T-helper 2 cell (primary cell): ENCODE data around the gene EFHD1.

Experiments used
- DNase-seq, 5 experiments: peaks; one replicate each; pipeline versions ENCODE4 v3.0.0 to v3.0.0-alpha.2; 2012 to 2022
- total RNA-seq, 2 donors: gene quantifications; one replicate each; lab custom pipeline; 2026; lab: John Stamatoyannopoulos, UW

Gene EFHD1, protein sequence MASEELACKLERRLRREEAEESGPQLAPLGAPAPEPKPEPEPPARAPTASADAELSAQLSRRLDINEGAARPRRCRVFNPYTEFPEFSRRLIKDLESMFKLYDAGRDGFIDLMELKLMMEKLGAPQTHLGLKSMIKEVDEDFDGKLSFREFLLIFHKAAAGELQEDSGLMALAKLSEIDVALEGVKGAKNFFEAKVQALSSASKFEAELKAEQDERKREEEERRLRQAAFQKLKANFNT
- 0.62 to 1.1 reads per million in 2 donors for total RNA-seq

DNA sequence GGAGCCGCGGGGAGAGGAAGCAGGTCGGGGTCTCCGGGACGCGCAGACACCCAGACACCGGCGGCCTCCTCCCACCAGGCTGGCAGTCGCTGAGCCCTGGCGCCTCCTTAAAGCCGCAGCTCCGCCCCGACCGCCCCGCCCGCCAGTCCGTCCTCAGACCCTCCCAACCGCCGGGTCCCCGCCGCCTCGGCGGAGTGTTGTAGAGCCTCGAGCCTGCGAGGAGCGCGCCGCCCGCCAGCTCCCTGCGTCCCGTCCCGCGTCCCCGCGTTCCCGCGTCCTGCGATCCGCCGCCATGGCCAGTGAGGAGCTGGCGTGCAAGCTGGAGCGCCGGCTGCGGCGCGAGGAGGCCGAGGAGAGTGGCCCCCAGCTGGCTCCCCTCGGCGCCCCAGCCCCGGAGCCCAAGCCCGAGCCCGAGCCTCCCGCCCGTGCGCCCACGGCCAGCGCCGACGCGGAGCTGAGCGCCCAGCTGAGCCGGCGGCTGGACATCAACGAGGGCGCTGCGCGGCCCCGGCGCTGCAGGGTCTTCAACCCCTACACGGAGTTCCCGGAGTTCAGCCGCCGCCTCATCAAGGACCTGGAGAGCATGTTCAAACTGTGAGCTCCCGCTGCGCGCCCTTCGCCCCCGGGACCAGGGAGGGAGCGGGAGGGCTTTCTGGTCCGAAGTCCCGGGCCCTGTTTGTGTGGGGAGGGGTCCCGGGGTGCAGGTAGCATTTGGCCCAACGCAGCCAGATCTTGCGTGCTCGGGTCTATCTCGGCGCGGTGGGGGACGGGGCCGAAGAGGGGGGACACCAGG, at the start of gene EFHD1:
TSS of gene EFHD1 (plus strand) at position 192 of the 793 bp plus-strand sequence. CDS start at position 293, 101 bp downstream.
- peak in 4 of 5 experiments; percentile 15 to 63 (median 27) for DNase-seq

DNA sequence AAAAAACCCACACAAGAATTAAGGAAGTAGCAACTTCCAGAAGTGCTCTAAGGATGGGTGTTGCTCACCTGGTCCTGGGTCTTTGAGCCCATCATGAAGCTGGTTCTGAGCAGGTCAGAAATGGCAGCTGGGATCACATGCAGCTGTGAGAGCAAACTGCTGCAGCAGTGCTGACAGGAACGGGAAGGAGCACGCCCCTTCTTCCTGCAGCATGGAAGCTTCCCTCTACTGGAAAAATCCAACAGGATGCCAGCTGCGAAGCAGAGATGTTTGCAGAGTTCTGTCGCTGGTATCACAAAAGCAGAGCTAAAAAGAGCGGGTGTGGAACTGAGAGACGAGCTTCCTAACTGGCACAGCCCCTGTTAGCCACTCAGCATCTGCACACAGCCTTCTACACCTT, 49.2 kb upstream of the EFHD1 start:
- DNase-seq, result no peak

DNA sequence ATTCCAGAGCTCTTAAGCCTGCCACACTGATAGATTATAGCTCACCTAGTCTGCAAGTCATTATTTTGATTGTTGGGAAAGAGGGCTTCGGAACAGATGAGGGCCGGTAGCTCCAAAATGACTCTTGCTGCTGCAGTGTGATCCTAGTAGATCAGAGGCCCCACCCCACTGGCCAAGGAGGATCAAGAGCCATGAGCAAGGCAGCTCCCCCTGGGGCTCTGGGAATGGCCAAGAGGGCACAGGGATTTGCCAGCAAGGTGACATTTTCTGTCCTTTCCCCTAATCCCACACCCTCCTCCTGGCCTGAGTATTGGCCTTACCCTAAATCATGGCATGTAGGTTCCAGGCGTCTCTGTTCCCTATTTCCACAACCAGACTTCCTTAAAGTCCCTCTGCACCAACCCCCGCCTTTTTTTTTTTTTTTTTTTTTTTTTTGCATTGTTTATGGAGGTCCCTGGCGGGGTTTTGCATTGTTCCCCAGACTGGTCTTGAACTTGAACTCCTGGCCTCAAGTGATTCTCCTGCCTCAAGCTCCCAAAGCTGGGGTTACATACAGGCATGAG, 46.4 kb upstream of the EFHD1 start:
- DNase-seq, result no peak

DNA sequence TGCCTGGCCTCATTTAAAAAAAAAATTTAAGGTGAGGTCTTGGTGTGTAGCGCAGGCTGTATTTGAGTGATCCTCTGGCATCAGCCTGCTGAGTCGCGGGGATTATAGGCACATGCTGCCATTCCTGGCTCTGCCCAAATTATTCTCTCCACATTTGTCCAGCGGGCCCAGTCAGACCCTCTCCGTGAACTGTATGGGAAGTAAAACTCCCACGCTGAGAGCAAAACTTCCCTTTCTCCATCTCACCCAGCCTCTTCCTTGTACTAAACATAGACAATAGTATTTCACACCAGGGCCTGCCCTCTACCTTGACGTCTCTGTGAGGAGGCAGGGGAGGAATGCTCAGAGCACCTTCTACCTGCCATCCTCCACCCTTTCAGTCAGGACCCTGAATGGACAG, 45.9 kb upstream of the EFHD1 start:
- DNase-seq, result no peak

DNA sequence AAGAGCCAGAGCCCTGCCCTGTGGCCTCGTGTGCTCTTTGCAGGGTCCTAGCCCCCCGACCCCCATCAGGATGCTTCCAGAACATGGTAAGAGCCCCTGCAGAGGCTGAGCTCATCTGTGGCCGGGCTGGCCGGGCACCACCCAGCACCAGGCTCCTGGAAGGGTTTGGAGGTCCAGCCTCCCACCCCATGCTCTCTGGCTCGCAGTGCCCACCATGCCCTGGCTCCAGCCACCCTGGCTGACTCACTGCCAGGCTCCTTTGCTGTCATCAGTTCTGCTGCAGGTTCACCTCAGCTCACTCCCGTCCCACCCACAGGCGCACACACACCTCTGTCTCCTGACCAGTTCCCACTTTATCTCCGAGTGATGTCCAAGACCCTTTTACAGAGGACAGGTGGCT, 45.4 kb upstream of the EFHD1 start:
- DNase-seq, result no peak

DNA sequence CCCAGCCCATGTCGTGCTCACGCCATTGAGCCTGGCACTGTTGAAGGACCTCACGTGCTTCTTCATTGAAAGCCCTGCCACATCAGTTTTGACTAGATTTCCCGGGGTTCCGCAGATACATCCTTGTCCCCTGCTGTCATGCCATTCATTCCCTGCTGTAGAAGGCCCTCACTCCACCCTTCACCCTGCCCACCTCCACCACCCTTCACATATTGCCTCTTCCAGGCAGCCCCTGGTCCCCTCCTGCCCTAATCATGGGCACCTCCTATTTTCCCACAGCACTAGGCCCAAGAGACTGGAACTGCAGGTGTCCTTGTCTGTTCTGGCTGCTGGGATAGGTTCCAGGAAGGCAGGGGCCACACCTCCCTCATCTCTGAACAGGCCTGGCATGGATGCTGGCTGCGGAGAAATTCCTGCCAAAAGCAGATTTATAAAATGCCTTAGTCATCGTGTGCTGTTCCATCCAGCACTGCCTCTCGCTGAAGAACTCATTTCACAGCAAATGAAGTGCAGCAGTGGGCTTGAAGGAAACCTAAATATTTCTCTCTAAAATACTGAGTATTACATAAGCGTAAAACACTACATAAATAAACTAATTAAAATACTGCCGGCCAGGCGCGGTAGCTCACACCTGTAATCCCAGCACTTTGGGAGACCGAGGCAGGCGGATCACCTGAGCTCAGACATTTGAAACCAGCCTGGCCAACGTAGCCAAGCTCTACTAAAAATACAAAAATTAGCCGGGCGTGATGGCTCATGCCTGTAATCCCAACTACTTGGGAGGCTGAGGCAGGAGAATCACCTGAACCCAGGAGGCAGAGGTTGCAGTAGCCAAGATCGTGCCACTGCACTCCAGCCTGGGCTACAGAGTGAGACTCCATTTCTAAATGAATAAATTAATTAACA, 44.5 kb upstream of the EFHD1 start:
- no peak for DNase-seq

DNA sequence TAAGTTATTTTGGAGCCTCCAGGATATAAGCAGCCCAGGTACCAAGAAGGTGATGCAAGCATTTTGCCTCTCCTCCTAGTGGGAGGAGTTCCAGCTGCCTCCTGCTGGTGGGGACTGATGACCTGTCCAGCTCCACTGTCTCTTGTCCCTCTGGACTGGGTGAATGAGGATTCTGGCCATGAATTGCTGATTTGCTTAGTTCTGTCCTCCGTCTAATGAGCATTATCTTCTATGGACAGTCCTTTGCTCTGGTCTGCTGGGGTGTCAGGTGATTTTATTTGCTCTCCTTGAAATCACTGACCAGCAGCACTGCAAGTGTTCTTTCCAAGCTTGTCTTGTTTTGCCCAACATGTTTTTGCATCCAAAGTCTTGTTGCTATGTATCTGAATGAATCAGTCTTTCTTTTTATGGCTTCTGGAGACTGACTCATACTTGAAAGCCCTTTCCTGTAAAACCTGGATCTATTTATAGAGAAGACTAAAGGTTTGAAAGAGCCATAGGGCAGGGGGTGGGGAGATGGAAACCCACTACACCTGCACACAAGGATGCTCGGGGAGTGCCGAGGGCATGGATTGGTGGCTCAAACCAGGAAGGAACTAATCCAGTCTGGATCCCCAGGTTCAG, 40.5 kb upstream of the EFHD1 start:
- DNase-seq, result no peak

DNA sequence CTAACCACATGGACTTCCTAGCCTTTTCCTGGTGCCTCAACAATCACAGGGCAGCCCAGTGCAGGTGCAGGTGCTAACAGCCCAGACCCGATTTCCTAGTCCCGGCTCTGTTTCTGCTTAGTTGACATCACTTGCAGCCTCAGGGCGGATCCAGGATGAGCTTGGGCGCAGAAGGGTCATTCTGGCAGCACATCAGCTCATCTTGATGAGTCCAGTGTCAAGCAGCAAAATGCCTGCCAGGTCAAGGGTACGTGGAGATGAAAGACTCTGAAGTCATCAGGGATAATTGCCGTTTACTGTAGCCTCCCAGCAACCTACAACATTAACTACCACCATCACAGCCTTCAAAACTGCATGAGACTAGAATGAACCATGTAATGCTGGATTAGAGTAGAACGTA, 39.4 kb upstream of the EFHD1 start:
- no peak for DNase-seq

DNA sequence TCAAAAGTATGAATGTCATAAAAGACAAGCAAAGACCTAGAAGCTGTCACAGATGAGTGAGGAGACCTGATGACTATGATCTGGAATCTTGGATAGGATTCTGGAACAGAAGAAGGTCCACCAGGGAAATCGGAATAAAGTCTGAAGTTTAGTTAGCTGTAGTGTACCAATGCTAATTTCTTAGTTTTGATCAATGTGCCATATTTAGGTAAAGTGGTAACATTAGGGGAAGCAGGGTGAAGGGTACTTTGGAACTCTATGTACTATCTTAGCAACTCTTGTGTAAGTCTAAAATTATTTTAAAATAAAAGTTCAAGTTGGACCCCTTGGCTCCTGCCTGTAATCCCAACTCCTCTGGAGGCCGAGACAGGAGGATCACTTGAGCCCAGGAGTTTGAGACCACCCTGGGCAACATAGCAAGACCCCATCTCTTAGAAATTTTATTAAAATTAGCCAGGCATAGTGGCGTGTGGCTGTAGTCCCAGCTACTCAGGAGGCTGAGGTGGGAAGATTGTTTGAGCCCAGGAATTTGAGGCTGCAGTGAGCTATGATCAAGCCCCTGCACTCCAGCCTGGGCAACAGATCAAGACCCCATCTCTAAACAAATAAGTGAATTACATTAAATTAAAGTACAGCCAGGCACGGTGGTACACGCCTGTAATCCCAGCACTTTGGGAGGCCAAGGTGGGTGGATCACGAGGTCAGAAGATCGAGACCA, 35.9 kb upstream of the EFHD1 start:
- DNase-seq, result no peak

DNA sequence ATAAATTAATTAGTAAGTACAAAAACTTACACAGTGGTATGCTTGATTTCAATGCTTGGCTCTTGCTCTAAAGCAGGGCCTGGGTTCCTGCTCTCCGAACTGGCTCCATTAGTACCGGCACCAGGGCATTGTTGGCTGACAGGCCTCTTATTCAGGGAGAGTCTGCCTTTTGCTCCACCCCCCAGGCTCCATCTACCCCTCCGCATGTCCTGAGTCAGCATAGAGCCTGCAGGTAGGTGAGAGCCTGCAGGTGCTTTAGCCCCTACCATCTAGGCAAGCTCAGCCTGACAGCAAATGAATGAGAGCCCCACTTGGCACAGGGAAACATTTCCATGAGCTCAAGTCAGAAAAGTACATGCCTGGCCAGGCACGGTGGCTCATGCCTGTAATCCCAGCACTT, 35.1 kb upstream of the EFHD1 start:
- no peak for DNase-seq

DNA sequence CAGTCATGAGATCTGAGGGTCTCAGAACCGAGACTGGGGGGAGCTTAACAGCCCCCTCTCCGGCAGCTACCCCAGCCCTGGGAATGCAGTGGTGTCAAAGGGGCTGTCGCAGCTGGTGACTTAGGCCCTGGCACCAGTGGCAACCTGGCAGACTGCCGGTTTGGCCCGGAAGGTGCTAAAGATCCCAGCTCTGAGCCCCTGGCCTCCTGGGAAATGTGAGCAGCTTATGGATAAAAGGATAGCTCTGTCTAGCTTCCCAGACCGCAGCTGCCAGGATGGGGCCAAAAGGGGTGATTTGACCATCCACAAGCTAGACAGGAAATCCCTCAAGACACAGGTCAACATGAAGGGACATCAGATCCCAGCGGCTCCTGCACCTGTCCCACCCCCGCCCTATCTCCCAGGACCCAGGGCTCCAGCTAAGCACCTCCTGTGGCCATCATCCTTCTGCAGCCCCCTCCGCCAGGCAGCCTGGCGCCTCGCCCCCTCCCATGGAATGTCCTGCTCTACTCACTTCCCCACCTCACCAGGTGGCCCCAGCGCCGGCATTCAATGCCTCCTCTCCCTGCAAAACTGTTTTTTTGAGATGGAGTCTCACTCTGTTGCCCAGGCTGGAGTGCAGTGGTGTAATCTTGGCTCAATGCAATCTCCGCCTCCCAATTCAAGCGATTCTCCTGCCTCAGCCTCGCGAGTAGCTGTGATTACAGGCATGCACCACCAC, 33.2 kb upstream of the EFHD1 start:
- DNase-seq, result no peak

DNA sequence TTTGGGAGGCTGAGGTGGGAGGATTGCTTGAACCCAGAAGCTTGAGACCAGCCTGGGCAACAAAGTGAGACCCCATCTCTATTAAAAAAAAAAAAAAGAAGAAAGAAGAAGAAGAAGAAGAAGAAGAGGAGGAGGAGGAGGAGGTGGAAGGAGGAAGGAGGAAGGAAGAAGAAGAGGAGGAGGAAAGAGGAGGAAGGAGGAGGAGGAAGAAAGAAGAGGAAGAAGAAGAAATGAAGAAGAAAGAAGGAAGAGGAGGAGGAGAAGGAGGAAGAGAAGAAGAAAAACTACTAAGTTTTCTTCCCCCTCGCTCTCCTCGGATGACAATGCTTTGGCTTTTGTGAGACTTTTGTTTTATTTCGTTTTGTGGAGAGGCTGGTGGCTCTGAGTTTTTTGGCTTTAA, 30.1 kb upstream of the EFHD1 start:
- no peak for DNase-seq

DNA sequence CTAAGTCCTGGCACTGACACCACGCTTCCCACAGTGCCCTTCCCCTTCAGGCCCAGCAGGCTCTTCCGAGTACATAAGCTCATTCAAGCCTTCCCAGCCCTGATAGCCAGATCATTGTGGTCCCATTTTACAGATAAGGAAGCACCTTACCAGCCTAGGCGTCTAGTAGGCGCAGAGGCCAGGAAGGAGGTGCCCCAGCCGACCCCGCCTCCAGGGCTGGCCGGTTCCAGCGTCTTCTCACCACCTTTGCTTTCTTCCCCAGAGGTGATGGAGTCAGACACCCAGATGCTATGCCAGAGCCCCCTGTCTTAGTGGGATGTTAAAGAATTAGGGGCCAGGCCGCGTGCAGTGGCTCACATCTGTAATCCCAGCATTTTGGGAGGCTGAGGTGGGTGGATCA, 28.9 kb upstream of the EFHD1 start:
- no peak for DNase-seq

DNA sequence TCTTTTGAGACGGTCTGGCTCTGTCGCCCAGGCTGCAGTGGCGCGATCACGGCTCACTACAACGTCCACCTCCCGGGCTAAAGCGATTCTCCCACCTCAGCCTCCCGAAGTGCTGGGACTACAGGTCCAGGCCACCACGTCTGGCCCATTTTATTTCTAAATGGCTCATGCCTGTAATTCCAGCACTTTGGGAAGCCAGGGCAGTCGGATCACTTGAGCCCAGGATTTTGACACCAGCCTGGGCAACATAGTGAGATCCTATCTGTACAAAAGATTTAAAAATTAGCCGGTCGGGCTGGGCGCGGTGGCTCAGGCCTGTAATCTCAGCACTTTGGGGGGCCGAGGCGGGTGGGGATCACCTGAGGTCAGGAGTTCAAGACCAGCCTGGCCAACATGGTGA, 26.4 kb upstream of the EFHD1 start:
- DNase-seq, result no peak

DNA sequence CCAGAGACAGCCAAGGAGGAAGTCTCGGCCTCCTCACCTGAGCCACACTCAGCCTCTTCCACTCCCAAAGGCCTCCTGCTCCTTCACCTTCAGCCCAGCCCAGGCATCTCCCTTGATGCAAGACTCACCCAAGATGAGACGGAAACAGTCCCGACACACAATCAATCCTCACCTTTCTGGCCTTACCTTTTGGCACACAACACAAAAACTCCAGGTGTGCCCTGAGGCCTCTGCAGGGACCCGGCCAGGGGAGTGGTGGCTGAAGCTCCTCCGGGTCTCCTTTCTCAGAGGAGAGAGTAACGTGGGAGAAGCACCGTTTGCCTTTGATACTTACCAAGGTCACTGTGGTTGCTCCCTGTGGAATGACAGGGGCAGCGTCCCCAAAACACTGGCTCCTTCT, 23.8 kb upstream of the EFHD1 start:
- no peak for DNase-seq

DNA sequence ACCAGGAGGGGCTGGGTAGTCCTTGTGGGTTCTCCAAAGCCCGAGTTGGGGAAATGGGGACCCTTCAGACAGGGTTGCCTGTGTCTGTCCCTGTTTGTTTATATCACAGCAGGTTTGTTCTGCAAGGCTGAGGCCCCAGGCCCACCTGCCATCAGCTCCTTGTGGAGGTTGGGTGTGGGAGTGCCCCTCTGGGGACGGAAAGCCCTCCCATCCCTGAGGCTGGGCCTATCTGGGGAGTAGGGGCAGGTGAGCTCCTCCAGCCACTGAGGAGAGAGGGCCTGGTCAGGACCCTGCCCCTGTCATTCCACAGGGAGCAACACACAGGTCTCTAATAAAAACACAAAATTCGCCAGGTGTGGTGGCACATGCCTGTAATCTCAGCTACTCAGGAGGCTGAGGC, 23.3 kb upstream of the EFHD1 start:
- DNase-seq, result no peak

DNA sequence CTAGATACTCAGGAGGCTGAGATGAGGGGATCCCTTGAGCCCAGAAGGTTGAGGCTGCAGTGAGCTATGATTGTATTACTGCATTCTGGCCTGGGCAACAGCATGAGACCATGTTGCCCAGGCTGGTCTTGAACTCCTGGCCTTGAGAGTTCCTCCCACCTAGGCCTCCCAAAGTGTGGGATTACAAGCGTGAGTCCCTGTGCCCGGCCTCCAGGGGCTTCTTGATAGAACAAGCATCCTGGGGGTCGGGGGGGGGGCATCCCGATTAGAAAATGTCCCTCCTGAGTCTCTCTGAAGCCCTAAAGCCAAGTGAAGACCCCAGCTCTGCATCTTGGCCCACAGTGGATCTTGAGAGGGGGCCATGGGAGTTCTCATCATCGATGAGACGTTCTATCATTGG, 22.3 kb upstream of the EFHD1 start:
- no peak for DNase-seq

DNA sequence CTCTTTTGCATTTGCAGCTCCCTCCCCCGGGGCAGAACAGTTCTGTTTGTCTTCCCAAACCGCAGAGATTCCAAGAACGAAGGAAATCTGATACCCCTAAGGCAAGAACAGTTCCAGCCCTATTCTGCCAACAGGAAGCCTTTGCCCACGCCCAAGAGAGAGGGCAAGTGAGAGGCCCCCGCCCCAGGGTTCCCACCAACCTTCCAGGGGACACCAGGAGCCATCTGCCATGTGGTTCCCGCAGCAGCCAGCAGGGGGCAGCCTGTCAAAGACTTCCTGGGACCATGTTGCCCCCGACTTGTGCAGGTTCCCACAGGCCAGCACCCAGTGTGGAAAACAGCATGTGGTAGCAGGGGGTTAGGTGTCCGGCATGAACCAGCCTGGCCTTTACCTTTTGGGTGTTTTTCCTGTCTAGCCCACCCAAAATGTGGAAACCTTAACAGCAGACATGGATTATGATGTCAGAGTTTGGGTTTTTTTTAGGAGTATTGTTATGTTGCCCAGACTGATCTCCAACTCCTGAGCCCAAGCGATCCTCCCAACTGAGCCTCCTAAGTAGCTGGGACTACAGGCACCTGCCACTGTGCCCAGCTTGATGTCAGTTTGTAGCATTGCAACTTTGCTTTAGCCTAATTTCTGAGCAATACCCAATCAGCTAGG, 21.7 kb upstream of the EFHD1 start:
- DNase-seq, result peak; percentile 25 to 55 (median 55)

DNA sequence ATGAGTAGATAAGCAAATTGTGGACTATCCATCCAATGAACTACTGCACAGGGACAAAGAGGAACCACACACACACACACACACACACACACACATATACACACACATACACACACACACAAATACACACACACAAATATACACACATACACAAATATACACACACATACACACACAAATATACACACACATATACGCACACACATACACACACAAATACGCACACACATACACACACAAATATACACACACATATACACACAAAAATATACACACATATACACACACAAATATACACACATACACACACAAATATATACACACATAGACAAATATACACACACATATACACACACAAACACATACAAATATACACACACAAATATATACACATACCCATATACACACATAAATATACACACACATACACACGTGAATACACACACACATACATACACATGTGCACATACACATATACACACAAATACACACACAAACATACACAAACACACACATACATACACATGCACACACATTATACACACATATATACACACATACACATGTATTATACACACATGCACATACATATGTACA, 19.8 kb upstream of the EFHD1 start:
- DNase-seq, result no peak

DNA sequence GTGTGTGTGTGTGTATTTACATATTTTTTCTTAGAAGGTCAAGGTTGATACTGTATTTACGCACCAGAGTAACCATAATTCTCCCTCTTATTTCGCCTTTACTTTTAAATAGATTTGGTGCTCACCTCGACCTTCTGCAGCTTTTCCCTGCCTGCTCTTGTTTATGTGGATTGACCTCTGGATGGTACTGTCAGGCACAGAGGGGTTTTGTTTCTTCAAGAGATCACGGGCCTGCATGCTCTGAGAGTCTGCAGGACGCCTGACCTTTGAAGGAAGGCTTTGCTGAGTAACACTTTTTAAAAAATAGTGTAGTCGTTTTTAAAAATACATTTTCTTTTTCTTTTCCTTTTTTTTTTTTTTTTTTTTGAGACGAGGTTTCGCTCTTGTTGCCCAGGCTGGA, 18.1 kb upstream of the EFHD1 start:
- DNase-seq, result no peak
